DND-41 (cell line): ENCODE data around the gene ADCY1.

ENCODE experiments used
- ATAC-seq: fragments of 200-7000 bp; cut with Tn5 transposase; 3 replicates; pipeline ENCODE4 v1.9.1; 2021; ENCODE audit warnings: low read depth; ENCODE audit not compliant: insufficient read depth
- DNase-seq: peaks from one replicate; pipeline ENCODE4 v3.0.0-alpha.2; 2020
- H2AFZ ChIP-seq: 2 replicates; pipeline ENCODE4 v1.6.0; 2012; ENCODE audit warnings: low read depth, low read length
- H3K27ac ChIP-seq: 2 replicates; pipeline ENCODE4 v1.5.1; 2012; ENCODE audit warnings: low read length, inconsistent platforms
- H3K27me3 ChIP-seq: fragments of 200-600 bp; sonication (generic); 2 replicates; pipeline ENCODE4 v1.6.0; 2012; ENCODE audit warnings: low read length, mild to moderate bottlenecking, inconsistent platforms; ENCODE audit not compliant: insufficient read depth, poor library complexity
- H3K36me3 ChIP-seq: 2 replicates; pipeline ENCODE4 v1.5.1; 2012; ENCODE audit warnings: low read length, inconsistent platforms; ENCODE audit not compliant: insufficient read depth
- H3K4me1 ChIP-seq: 2 replicates; pipeline ENCODE4 v1.5.1; 2012; ENCODE audit warnings: mild to moderate bottlenecking, low read length; ENCODE audit not compliant: insufficient read depth
- H3K4me2 ChIP-seq: 2 replicates; pipeline ENCODE4 v1.6.0; 2012; ENCODE audit warnings: mild to moderate bottlenecking, moderate library complexity, low read length, inconsistent platforms; ENCODE audit not compliant: insufficient read depth
- H3K4me3 ChIP-seq, 2 experiments: fragments of 200-600 bp in 1 of 2; shearing (Covaris generic) in 1 of 2; 2 replicates each; pipeline ENCODE4 v1.5.1; 2012 to 2016; ENCODE audit warnings: inconsistent platforms in 2 of 2, low read length in 2 of 2, mild to moderate bottlenecking in 2 of 2, low read depth in 1 of 2, moderate library complexity in 1 of 2
- H3K79me2 ChIP-seq: 2 replicates; pipeline ENCODE4 v1.6.0; 2012; ENCODE audit warnings: low read length, inconsistent platforms; ENCODE audit not compliant: insufficient read depth
- H3K9ac ChIP-seq: 2 replicates; pipeline ENCODE4 v1.6.0; 2012; ENCODE audit warnings: low read depth, mild to moderate bottlenecking, inconsistent platforms, low read length, moderate library complexity
- H3K9me3 ChIP-seq: 2 replicates; pipeline ENCODE4 v1.5.1; 2012; ENCODE audit warnings: low read length, moderate library complexity, mild to moderate bottlenecking, inconsistent platforms; ENCODE audit not compliant: insufficient read depth, severe bottlenecking
- H4K20me1 ChIP-seq: 2 replicates; pipeline ENCODE4 v1.6.0; 2012; ENCODE audit warnings: low read length; ENCODE audit not compliant: insufficient read depth
- EZH2 ChIP-seq: IDR thresholded peaks from 3 replicates; pipeline ENCODE4 v1.6.1; 2012; ENCODE audit warnings: borderline replicate concordance, low read depth, mild to moderate bottlenecking, moderate library complexity, low read length, inconsistent platforms; ENCODE audit not compliant: severe bottlenecking
- TF ChIP-seq, protein P1 (sequence below): IDR thresholded peaks from 2 replicates; pipeline ENCODE4 v1.5.1; 2012; ENCODE audit warnings: borderline replicate concordance, low read length, moderate library complexity, mild to moderate bottlenecking; ENCODE audit not compliant: poor library complexity, severe bottlenecking; ENCODE audit errors: extremely low read depth

Gene ADCY1

GRCh38 chr7:45582868-45583277, 8.7 kb downstream of the ADCY1 start:
- no peak overlapping the region for H3K4me3 ChIP-seq
- no peak overlapping the region for H2AFZ ChIP-seq
- no peak for TF ChIP-seq EZH2
- TF ChIP-seq, protein P1, sequence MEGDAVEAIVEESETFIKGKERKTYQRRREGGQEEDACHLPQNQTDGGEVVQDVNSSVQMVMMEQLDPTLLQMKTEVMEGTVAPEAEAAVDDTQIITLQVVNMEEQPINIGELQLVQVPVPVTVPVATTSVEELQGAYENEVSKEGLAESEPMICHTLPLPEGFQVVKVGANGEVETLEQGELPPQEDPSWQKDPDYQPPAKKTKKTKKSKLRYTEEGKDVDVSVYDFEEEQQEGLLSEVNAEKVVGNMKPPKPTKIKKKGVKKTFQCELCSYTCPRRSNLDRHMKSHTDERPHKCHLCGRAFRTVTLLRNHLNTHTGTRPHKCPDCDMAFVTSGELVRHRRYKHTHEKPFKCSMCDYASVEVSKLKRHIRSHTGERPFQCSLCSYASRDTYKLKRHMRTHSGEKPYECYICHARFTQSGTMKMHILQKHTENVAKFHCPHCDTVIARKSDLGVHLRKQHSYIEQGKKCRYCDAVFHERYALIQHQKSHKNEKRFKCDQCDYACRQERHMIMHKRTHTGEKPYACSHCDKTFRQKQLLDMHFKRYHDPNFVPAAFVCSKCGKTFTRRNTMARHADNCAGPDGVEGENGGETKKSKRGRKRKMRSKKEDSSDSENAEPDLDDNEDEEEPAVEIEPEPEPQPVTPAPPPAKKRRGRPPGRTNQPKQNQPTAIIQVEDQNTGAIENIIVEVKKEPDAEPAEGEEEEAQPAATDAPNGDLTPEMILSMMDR: no peak
- ATAC-seq (no peak), DNase-seq (no peak)
- H3K4me2 ChIP-seq: no peak overlapping the region
- H3K27ac ChIP-seq: no peak overlapping the region
- H4K20me1 ChIP-seq: peaks cover 3% of the 10 kb centered on the region
- no peaks in the 10 kb centered on the region for H3K27me3 ChIP-seq
- no peaks in the 10 kb centered on the region for H3K79me2 ChIP-seq
- no peak overlapping the region for H3K9ac ChIP-seq
- no peaks in the 10 kb centered on the region for H3K36me3 ChIP-seq
- no peaks in the 10 kb centered on the region for H3K4me1 ChIP-seq
- no peaks in the 10 kb centered on the region for H3K9me3 ChIP-seq

DNA sequence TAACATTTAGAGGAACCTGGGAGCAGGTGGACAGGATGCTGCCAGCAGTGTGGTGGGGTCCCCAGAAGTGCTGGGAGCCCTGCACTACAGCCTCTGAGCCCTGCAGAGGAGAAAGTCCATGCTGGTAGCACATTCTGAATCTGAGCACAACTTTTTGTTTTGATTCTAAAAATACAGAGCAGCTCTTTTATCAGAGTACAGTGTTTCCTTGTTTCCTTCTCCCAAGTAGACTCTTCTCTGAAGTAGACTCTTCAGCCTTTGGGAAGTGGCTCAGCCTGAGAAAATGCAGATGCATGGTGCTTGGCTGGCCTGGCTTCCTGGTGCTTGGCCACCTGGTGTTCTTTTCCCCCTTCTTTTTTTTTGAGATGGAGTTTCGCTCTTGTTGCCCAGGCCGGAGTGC, 9.1 kb downstream of the ADCY1 start:
- Histone ChIP-seq H3K9me3 (no peaks in the 10 kb centered on the region), H3K27me3 (no peaks in the 10 kb centered on the region), H3K4me2 (no peak overlapping the region), H3K9ac (no peak overlapping the region), H4K20me1 (peaks cover 3% of the 10 kb centered on the region), H3K4me3 (no peak overlapping the region), H3K36me3 (no peaks in the 10 kb centered on the region), H3K27ac (no peak overlapping the region), H2AFZ (no peak overlapping the region), H3K4me1 (no peaks in the 10 kb centered on the region), H3K79me2 (no peaks in the 10 kb centered on the region)
- no peak for ATAC-seq
- no peak for DNase-seq
- TF ChIP-seq, protein P1: no peak
- no peak for TF ChIP-seq EZH2

GRCh38 chr7:45584261-45585210, 10.4 kb downstream of the ADCY1 start:
- Histone ChIP-seq H3K27ac (no peak overlapping the region), H3K27me3 (no peaks in the 10 kb centered on the region), H3K4me1 (no peaks in the 10 kb centered on the region), H4K20me1 (peaks cover 3% of the 10 kb centered on the region), H2AFZ (no peak overlapping the region), H3K9ac (no peak overlapping the region), H3K9me3 (no peaks in the 10 kb centered on the region), H3K79me2 (no peaks in the 10 kb centered on the region), H3K36me3 (no peaks in the 10 kb centered on the region), H3K4me3 (no peak overlapping the region), H3K4me2 (no peak overlapping the region)
- ATAC-seq: no peak
- DNase-seq: no peak
- no peak for TF ChIP-seq EZH2
- TF ChIP-seq, protein P1: no peak
